ENCODE measurements around the gene TSNAXIP1. TPM values are rescaled to one million over a fixed set of nuclear protein-coding genes. Genes with fewer than 3 reads are reported as not detected.

TSNAXIP1 gene, protein sequence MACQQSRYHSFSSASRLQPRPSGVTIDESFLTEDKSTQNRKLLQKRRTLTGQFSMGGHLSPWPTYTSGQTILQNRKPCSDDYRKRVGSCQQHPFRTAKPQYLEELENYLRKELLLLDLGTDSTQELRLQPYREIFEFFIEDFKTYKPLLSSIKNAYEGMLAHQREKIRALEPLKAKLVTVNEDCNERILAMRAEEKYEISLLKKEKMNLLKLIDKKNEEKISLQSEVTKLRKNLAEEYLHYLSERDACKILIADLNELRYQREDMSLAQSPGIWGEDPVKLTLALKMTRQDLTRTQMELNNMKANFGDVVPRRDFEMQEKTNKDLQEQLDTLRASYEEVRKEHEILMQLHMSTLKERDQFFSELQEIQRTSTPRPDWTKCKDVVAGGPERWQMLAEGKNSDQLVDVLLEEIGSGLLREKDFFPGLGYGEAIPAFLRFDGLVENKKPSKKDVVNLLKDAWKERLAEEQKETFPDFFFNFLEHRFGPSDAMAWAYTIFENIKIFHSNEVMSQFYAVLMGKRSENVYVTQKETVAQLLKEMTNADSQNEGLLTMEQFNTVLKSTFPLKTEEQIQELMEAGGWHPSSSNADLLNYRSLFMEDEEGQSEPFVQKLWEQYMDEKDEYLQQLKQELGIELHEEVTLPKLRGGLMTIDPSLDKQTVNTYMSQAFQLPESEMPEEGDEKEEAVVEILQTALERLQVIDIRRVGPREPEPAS
- 6.3 TPM for total RNA-seq

DNA sequence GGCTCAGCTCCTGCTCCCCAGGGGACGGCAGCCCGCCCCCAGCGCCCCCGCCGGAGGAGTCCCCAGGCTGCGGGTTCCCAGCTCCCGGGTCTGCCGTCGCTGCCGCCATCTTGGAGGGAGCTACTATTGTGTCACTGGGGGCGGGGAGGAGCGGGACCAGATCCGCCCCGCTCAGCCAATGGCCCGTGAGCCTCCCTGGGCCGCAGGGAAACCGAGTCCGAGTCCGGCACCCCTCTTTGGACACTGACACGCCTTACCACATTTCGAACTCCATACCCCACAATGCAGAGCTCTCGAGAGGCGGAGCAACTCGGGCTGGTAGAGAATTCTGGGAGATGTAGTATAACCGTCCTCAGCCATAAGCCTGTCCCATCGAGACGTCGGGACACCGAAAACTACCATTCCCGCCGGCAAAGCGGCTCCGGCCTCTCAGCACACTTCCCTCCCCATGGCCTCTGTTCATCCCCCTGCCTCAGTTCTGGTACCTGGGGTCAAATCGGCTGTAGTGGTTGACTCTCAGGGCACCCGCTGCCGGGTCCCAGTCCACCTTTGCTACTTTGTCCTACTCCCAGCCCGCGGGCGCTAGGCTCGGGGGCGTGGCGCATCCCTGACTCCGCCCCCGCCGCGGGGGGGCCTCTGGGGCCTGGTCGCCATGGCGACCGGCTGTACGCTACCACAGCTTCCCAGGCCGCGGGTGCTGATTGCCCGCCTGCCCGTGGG lies at the start of gene TSNAXIP1, which contains the start of gene RANBP10:
Gene TSNAXIP1 (plus strand): TSS at position 462 of the 720 bp plus-strand sequence. CDS start 261 bp downstream, outside the sequence.
Gene RANBP10 (minus strand): TSS at position 133 of the 720 bp plus-strand sequence. CDS start 24 bp downstream, at position 109.

DNA sequence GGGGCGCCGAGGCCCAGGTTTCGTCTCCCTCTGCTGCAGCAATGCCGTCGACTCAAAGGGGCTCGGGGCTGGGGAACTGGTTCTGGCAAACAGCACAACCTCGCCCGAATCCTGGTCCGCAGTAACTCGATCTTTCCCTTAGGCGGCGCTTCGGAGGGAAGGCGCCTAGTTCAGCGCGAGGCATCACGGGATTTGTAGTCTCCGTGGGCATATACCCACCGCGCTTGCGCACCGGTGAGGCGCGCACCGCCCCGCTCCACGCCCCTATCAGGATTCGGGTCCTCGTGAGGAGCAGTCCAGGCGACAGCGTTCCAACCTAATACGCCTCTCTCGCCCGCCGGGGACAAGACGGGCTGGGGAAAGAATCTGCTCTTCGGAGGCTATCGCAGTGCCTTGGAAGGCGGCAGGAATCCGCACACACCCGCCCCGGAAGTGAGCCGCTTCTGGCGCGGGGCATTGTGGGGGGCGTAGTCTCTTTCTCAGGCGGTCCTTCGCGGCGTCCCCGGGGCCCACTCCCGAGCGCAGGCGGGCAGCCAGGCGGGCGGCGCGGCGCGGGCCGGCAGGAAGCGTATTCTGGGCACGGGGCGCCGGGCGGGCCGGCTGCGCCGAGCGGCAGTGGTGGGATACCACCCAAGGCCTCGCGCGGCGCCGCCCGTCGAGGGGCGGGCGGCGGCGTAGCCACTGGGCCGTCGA lies 35.3 kb downstream of the TSNAXIP1 start, which contains the start of gene THAP11:
Gene THAP11 (plus strand): TSS at position 505 of the 693 bp plus-strand sequence. CDS start 235 bp downstream, outside the sequence.

DNA sequence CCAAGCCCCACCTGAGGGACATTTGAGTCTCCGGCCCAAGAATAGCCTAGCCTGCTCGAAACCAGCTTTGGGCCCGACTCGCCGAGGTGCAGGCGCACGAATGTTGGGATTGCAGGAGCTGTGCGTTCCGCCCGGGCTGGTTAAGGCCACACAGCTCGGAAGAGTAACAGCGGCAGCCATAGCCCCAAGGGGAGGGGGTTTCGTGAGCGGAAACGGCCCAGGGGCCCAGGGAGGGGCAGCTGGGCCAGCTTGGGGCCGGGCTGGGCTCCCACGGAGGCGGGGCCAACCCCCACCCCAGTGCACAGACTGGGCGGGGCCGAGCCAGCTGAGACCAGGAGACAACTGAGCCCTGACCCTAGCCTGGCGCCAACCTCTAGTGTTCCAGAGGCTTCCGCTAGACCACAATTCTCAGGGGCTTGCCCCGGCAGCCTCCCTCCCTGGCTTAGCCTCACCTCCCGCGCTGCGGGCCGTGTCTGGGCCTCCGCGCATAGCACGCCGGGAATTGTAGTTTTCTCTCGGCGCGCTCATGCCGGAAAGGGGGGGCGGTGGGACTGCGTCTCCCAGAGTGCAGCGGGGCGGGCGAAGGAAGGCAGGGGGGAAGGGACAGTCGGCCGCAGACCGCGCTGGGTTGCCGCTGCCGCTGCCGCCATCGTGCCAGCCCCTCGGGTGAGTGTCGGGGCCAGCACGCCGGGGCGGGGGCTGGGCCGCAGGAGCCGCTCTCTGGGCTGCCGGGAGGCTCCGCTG lies 39.8 kb downstream of the TSNAXIP1 start, which contains the start of gene NUTF2:
Gene NUTF2 (plus strand): TSS at position 614 of the 744 bp plus-strand sequence. CDS start 18,198 bp downstream, outside the sequence.

DNA sequence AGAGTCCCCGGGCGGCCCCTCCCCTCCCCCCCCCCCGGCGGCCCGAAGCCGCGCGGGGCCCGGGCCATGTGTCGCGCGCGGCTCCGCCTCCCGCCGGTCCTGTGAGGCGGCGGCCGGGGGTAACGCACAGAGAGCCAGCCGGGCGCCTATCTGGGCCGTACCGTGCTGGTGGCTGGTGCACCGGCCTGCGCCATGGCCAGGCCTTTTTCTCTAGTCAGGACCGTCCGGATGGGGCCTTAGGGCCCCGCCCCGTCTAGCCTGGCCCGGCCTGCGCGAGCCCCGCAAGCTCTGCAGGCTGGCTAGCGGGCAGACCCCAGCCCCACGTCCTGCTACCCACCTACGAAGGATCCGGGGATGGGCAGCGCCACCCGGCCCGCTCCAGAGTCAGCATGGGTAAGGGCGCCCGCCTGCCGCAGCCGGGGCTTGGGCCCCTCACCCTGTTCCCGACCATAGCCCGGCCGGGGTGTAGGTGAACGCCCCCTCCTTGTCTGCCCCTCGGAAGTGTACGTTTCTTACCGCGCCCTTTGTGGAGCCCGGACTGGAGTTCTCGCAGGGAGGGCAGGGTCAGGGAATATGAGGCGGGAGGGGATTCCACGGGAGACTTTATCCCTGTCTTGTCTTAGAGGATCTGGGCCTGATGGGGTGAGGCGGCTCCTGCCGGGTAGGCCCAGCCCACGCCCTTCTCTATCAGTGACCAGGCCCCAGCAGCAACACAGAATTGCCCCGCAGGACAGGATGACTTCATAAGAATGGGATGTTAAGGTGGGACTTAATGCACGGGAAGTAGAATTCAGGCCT lies 40.6 kb downstream of the TSNAXIP1 start, which contains the start of gene CENPT:
Gene CENPT (minus strand): TSS at position 630 of the 798 bp plus-strand sequence. CDS start 13,834 bp downstream, outside the sequence.

DNA sequence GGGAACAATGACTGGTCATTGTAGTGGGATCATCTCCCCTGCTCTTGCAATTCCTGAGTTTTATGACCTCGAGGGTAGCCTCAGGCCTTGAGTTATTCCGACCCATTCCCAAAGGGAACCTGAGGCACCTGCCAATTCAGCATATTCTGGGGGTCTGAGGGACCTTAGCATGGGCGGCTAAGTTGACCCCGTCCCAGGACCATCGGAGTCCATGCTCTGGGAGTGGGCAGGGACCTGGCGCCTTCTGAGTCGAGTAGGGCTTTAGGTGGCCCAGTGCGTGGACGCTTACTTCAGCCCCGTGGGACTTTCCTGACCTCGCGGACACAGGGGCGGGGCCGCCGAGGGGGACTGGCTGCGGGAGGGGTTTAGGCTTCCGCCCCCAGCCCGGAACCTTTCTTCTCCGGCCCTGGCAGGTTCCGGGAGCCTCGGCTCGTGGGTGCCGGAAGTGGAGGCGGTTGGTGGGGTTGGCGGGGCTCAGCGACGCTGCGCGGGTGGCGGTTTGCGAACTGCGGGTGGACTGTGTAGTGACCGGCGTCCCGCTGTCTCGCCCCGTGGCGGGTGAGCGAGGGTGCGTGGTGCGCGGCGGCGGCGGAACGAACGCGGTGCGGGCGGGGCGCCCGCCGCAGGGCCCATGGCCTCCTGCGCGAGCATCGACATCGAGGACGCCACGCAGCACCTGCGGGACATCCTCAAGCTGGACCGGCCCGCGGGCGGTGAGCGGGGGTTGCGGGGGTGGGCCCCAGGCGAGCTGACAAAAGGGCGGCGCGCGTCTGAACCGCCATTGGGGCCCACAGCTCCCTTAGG lies 66.1 kb downstream of the TSNAXIP1 start, which contains the start of gene EDC4:
Gene EDC4 (plus strand): TSS at position 422 of the 804 bp plus-strand sequence. CDS start 210 bp downstream, at position 632.

Small RNAs within 50 kb of the gene (small RNA-seq; reads per million reads assigned to genes)
- not detected for gene AC040162.2 (ENCODE audit: low replicate concordance)

Other genes with a start within 250 kb of the TSNAXIP1 start
- 61.7 TPM for gene CTCF, start 244.4 kb upstream of the TSNAXIP1 start, total RNA-seq
- gene CARMIL2, start 161.7 kb upstream of the TSNAXIP1 start, total RNA-seq: 3.1 TPM
- gene ACD, start 146.6 kb upstream of the TSNAXIP1 start, total RNA-seq: 27.2 TPM
- gene PARD6A, start 145.9 kb upstream of the TSNAXIP1 start, total RNA-seq: 7.8 TPM
- 10.3 TPM for gene ENKD1, start 140.1 kb upstream of the TSNAXIP1 start, total RNA-seq
- 1.3 TPM for gene C16orf86, start 140.1 kb upstream of the TSNAXIP1 start, total RNA-seq
- gene GFOD2, start 87.6 kb upstream of the TSNAXIP1 start, total RNA-seq: 62.0 TPM
- 16.0 TPM for gene RANBP10, start 329 bp upstream of the TSNAXIP1 start, total RNA-seq
- gene THAP11, start 35.4 kb downstream of the TSNAXIP1 start, total RNA-seq: 25.7 TPM
- gene NUTF2, start 40.0 kb downstream of the TSNAXIP1 start, total RNA-seq: 110 TPM
- 49.1 TPM for gene CENPT, start 40.8 kb downstream of the TSNAXIP1 start, total RNA-seq
- gene EDC4, start 66.2 kb downstream of the TSNAXIP1 start, total RNA-seq: 67.0 TPM
- gene NRN1L, start 78.0 kb downstream of the TSNAXIP1 start, total RNA-seq: not detected
- 21.3 TPM for gene PSKH1, start 86.4 kb downstream of the TSNAXIP1 start, total RNA-seq
- 4.7 TPM for gene CTRL, start 125.0 kb downstream of the TSNAXIP1 start, total RNA-seq
- gene PSMB10, start 130.0 kb downstream of the TSNAXIP1 start, total RNA-seq: 11.6 TPM
- gene LCAT, start 137.2 kb downstream of the TSNAXIP1 start, total RNA-seq: 1.3 TPM
- gene SLC12A4, start 161.7 kb downstream of the TSNAXIP1 start, total RNA-seq: 13.5 TPM
- not detected for gene DPEP3, start 173.6 kb downstream of the TSNAXIP1 start, total RNA-seq
- gene DPEP2, start 192.6 kb downstream of the TSNAXIP1 start, total RNA-seq: not detected
- not detected for gene DPEP2NB, start 209.0 kb downstream of the TSNAXIP1 start, total RNA-seq
- 8.8 TPM for gene DDX28, start 216.3 kb downstream of the TSNAXIP1 start, total RNA-seq
- 15.7 TPM for gene DUS2, start 216.4 kb downstream of the TSNAXIP1 start, total RNA-seq